Choroid plexus epithelial cell (primary cell): ENCODE data around the gene ZNF718.
"Not testable (repeated sequence)": the region's sequence is repeated elsewhere in the genome, so short reads cannot be mapped to it uniquely, and the experiment has no call there.

Experiments
- DNase-seq: peaks from one replicate; pipeline ENCODE4 v3.0.0-alpha.2; 2010; ENCODE audit warnings: low read depth
- H3K4me3 ChIP-seq: 2 replicates; pipeline ENCODE4 v1.5.1; 2011; ENCODE audit warnings: low read depth, mild to moderate bottlenecking, control low read depth, low read length, moderate library complexity
- CTCF ChIP-seq: conservative IDR thresholded peaks from 2 replicates; pipeline ENCODE4 v1.5.1; 2011; ENCODE audit warnings: low read depth, mild to moderate bottlenecking, control low read depth, inconsistent platforms, low read length, moderate library complexity

ZNF718 gene

GRCh38 chr4:188091-188490 lies 63.8 kb downstream of the ZNF718 start:
- no peak for TF ChIP-seq CTCF
- DNase-seq, result no peak
- H3K4me3 ChIP-seq, result no peak overlapping the region

- DNase-seq, H3K4me3 ChIP-seq: not testable (repeated sequence)
These were observed 70.9 kb downstream of the ZNF718 start for GRCh38 chr4:195159-195558.

GRCh38 chr4:200936-201335 lies 76.6 kb downstream of the ZNF718 start:
- no peak for TF ChIP-seq CTCF
- DNase-seq, result no peak

GRCh38 chr4:202822-203221 lies 78.5 kb downstream of the ZNF718 start:
- not testable (repeated sequence) for H3K4me3 ChIP-seq, DNase-seq

More at GRCh38 chr4:200936-201335, 76.6 kb downstream of the ZNF718 start:
- no peak overlapping the region for H3K4me3 ChIP-seq

- TF ChIP-seq CTCF, result no peak
- H3K4me3 ChIP-seq, result no peak overlapping the region
- DNase-seq, result no peak
These were observed 80.9 kb downstream of the ZNF718 start for GRCh38 chr4:205097-205756.

GRCh38 chr4:206054-206453 lies 81.8 kb downstream of the ZNF718 start:
- H3K4me3 ChIP-seq, result no peak overlapping the region
- TF ChIP-seq CTCF, result no peak
- DNase-seq, result no peak

- DNase-seq, H3K4me3 ChIP-seq: not testable (repeated sequence)
These were observed 84.3 kb downstream of the ZNF718 start for GRCh38 chr4:208416-209096.

- DNase-seq, result no peak
- TF ChIP-seq CTCF, result no peak
- H3K4me3 ChIP-seq, result no peak overlapping the region
These were observed 86.8 kb downstream of the ZNF718 start for GRCh38 chr4:211033-211511.
